GM15510 (cell line): ENCODE measurements around the gene SPINK2.

Experiments
- POLR2A ChIP-seq: IDR thresholded peaks from 3 replicates; pipeline ENCODE4 v1.6.1; 2011; ENCODE audit warnings: borderline replicate concordance; ENCODE audit not compliant: insufficient read length; ENCODE audit errors: extremely low read depth

The SPINK2 gene

DNA sequence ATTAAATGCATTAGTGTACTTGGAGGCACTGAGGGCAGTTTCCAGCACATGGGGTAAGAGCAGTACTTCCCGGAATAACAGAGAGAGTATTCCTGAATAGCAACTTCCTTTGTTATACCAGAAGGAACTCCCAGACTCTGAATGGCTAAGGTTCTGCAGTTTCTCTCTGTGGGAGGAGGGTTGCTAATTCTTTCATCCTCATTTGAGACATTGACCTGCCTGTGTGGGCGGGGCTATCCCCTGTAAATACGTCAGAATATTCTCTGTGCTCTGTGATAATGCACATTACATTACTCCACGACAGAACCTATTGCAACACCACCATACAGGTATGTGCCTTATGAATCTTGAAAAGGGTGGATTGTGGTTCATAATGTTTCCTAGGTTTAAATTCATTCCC lies 52.7 kb downstream of the SPINK2 start:
- TF ChIP-seq POLR2A, result no peak

DNA sequence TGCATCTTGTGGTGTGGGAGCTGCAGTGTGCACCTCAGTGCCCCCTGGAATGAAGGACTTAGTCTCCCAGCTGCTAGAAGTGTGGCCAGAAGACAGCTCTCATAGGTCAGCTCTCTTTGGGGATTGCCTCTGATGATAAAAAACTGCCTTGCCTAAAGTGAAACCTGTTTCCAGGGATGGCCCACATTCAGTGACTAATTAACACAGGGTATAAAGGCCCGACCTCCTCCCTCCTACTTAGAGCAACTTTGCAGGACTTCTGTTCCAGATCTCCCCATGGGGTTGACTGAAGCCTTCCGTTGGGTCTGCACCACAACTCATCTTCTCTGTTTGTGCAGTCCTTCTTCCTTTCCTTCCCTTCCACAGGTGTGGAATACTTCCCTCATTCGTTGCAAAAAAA lies 53.2 kb downstream of the SPINK2 start:
- TF ChIP-seq POLR2A, result no peak

DNA sequence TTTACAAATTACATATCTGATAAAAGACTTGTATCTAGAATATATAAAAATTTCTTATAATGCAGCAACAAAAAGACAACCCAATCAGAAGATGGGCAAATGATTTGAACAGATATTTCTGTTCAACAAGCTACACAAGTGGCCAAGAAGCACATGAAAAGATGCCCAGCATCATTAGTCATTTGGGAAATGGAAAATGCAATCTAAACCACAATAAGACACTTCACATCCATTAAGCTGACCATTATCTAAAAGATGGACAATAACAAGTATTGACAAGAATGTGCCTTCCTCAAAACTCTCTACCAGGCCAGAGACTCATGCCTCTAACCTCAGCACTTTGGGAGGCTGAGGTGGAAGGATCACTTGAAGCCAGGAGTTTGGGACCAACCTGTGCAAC lies 53.9 kb downstream of the SPINK2 start:
- no peak for TF ChIP-seq POLR2A

- no peak for TF ChIP-seq POLR2A
Measured at GRCh38 chr4:56764775-56765174, 56.7 kb downstream of the SPINK2 start.

DNA sequence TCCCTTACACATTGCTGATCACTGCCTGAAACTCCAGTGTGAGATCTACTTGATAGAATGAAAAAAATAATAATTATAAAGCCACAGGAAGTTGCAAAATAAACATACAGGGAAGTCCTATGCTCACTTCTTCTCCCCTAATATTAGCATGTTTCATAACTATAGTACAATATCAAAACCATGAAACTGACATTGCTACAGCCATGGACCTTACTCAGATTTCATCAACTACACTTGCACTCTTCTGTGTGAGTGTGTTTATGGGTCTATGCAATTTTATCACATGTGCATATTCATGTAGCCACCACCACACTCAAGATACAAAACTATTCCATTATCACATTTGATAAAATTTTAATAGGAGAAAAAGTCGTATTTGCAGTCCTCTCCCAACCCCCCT lies 57.3 kb downstream of the SPINK2 start:
- TF ChIP-seq POLR2A, result no peak

GRCh38 chr4:56762484-56763250 lies 58.8 kb downstream of the SPINK2 start:
- TF ChIP-seq POLR2A, result no peak

GRCh38 chr4:56760183-56760582 lies 61.3 kb downstream of the SPINK2 start:
- TF ChIP-seq POLR2A, result no peak
